GM12872 (cell line): Measurements from ENCODE around the gene ARHGEF7.

Experiments used
- TF ChIP-seq, protein P1 (sequence below): IDR thresholded peaks from 3 replicates; pipeline ENCODE4 v1.5.1; 2011; ENCODE audit warnings: low read depth, mild to moderate bottlenecking, low read length, moderate library complexity; ENCODE audit not compliant: insufficient read depth

Gene ARHGEF7

DNA sequence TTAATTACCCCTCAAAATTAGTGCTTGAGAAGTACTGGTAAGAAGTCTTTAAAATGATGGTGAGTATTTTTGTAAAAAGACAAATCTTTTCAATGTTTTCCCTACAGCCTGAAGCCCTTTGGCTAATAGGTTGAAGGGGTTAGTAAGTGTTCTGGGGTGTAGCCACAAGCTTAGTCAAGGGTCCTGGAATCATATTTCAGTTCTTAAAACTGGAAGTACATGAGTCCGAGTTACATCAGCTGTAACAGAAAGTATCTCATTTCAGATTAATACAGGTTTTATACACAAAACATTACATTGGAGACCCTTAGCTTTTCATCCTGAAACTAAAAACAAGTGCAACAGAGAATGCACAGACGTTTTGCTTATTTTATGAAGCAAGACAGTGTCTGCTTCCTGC lies 152.7 kb downstream of the ARHGEF7 start:
- TF ChIP-seq, protein P1, sequence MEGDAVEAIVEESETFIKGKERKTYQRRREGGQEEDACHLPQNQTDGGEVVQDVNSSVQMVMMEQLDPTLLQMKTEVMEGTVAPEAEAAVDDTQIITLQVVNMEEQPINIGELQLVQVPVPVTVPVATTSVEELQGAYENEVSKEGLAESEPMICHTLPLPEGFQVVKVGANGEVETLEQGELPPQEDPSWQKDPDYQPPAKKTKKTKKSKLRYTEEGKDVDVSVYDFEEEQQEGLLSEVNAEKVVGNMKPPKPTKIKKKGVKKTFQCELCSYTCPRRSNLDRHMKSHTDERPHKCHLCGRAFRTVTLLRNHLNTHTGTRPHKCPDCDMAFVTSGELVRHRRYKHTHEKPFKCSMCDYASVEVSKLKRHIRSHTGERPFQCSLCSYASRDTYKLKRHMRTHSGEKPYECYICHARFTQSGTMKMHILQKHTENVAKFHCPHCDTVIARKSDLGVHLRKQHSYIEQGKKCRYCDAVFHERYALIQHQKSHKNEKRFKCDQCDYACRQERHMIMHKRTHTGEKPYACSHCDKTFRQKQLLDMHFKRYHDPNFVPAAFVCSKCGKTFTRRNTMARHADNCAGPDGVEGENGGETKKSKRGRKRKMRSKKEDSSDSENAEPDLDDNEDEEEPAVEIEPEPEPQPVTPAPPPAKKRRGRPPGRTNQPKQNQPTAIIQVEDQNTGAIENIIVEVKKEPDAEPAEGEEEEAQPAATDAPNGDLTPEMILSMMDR: no peak

- TF ChIP-seq, protein P1: no peak
These were observed 154.4 kb downstream of the ARHGEF7 start for GRCh38 chr13:111269508-111269907.

DNA sequence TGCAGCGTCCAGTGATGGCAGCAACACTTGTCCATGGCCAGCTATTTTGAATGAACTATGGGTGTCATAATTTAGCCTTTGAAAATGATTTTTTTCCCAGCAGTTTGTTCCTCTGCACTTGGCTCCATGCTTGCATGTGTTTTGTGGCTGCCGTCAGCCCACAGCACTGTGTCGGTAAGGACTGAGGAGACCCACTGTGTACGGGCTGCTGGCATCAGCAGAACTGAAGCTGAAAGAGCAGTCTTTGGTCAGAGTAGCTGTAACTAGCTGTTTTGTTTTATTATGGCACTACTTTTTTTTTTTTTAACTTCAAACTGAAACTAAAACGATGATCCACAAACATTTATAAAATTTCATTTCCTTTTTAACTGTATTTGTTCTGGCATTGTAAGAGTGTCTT lies 155.0 kb downstream of the ARHGEF7 start:
- TF ChIP-seq, protein P1: no peak

DNA sequence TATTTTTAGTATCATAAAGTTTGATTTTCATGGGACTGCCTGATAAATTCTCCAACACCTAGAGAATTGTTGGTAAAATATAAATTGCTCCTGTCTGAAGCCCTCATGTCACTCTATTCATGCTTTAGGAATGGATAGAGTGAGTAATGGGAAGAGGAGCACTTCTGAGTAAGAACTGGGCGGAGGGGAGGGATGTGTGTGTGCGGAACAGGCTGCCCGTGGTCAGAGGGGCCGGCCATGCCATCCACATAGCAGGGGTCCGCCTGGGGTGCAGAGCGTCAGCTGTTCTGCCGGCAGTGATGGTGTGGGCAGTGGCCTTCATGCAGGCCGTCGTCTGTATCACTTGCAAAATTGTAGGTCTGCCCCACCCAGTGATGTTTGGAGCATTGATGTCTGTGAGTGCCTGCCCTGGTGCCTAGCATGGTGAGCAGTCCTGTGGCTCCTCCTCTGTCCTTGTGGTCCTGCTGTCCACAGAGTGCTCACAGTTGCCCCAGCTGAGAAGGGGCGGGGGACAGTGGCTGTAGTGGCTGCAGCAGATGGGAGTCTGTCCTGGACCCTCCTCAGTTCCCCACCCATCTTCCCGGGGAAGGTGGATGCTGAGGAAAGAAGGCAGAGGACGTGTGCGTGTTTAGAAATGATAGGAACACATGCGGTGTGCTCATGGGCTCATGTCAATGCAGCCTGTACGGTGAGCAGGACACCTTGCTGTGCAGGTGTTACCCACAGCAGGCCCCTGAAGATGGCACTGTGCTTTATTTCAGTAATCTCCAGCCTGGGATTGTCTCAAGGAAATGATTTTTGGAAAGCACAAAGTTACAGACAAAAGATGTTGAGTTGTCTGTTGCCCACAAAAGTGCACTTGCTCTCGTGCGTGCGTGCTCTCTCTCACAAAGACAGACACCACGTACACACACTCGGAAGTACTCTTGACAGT lies 155.9 kb downstream of the ARHGEF7 start:
- TF ChIP-seq, protein P1: no peak

DNA sequence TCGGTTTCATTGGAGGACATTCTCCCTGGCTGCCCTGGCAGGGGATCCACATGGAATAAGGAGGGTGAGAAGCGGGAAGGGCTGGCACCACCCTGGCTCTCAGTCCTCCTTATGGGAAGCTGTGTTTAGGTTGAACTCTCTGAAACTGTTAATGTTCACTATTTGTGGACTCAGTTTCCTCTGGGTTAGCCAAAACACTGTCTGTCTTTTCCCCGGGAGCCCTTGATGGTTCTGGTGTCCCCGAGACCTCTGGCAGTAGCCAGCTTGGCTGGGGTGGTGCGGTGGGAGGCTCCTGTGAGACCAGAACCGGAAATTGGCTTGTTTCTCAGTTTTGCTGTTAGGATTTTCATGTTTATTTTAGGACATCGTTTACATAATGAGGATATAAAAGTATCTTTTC lies 157.0 kb downstream of the ARHGEF7 start:
- TF ChIP-seq, protein P1: no peak

DNA sequence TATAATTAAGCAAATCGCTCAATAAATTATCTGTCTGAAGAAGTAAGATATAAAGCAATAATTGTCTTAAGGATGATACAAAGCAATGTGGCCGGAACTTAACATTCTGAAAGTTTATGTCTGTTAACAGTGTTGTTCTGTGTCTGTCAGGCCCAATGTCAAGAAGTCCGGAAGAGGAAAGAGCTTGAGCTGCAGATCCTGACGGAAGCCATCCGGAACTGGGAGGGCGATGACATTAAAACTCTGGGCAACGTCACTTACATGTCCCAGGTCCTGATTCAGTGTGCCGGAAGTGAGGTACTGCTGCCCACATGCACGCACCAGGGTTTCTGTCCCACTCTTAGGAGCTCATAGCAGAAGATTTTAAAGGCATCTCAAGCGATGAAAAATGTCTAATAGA lies 160.3 kb downstream of the ARHGEF7 start:
- TF ChIP-seq, protein P1: no peak

GRCh38 chr13:111275995-111276618 lies 161.0 kb downstream of the ARHGEF7 start:
- TF ChIP-seq, protein P1: no peak
